Measurements from ENCODE around the gene ARHGAP6.

The ARHGAP6 gene

DNA sequence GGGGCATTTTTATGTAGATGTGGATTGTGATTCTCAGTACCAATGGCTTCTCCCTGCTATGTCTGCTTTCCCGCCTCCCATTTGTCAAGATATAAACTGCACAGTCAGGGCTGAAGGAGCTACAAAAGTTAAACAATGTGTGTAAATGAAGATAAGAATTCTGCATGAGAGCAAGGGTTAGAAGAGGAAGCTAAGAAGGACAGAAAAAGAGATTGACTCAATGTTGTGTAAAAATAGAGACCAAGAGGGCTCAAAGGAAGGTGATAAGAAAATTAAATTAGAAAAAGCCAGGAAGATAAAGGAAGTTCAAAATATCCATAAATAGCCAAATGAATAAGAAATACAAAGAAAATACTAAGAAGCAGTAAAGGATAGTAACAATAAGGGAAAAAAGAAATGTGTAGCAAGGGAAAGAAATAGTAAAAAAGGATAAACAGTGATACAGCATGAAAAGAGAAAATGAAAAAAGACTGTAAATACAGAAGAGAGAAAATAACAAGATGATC, 290.1 kb downstream of the ARHGAP6 start:
- no peak overlapping the region for H3K4me3 ChIP-seq (ENCODE audit: low read depth, low read length)
- TF ChIP-seq, protein P1, sequence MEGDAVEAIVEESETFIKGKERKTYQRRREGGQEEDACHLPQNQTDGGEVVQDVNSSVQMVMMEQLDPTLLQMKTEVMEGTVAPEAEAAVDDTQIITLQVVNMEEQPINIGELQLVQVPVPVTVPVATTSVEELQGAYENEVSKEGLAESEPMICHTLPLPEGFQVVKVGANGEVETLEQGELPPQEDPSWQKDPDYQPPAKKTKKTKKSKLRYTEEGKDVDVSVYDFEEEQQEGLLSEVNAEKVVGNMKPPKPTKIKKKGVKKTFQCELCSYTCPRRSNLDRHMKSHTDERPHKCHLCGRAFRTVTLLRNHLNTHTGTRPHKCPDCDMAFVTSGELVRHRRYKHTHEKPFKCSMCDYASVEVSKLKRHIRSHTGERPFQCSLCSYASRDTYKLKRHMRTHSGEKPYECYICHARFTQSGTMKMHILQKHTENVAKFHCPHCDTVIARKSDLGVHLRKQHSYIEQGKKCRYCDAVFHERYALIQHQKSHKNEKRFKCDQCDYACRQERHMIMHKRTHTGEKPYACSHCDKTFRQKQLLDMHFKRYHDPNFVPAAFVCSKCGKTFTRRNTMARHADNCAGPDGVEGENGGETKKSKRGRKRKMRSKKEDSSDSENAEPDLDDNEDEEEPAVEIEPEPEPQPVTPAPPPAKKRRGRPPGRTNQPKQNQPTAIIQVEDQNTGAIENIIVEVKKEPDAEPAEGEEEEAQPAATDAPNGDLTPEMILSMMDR (IDR thresholded peaks at IDR 0.05; ENCODE audit: borderline replicate concordance, insufficient read depth, low read depth, low read length), result no peak

DNA sequence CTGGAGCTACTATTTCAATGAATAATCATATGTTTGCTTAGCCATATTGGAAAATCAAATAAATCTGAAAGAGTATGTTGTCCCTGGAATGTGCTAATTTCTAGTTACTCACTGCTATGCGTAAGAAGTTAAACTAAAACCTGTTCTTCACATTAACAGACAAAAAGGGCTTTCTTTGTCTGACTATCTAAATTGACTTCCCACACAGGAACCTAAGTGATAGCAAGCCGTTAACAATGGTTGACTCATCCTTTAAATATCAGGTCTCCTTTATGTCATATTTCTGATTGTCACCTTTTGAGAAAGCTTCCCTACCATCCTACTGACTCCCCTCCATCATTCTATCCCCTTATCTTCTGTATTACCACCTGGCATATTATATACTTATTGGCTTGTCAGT, 291.1 kb downstream of the ARHGAP6 start:
- TF ChIP-seq, protein P1 (IDR thresholded peaks at IDR 0.05; ENCODE audit: borderline replicate concordance, insufficient read depth, low read depth, low read length), result no peak
- H3K4me3 ChIP-seq (ENCODE audit: low read depth, low read length), result no peak overlapping the region

DNA sequence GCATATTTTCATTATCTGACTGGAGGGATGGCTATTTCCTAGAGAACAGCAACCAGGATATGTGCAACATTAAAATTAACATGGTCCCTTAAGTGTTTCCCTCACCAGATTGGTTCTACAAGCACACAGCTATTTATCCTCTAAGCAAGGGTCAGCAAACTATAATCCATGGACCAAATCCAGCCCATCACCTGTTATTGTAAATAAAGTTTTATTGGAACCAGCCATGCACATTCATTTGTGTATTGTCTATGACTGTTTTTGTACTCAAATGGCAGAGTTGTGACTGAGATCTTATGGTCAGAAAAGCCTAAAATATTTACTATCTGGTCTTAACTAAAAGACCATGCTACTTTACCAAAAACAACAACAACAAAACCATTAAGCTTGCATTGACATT, 294.6 kb downstream of the ARHGAP6 start:
- no peak overlapping the region for H3K4me3 ChIP-seq (ENCODE audit: low read depth, low read length)
- TF ChIP-seq, protein P1 (IDR thresholded peaks at IDR 0.05; ENCODE audit: borderline replicate concordance, insufficient read depth, low read depth, low read length), result no peak

DNA sequence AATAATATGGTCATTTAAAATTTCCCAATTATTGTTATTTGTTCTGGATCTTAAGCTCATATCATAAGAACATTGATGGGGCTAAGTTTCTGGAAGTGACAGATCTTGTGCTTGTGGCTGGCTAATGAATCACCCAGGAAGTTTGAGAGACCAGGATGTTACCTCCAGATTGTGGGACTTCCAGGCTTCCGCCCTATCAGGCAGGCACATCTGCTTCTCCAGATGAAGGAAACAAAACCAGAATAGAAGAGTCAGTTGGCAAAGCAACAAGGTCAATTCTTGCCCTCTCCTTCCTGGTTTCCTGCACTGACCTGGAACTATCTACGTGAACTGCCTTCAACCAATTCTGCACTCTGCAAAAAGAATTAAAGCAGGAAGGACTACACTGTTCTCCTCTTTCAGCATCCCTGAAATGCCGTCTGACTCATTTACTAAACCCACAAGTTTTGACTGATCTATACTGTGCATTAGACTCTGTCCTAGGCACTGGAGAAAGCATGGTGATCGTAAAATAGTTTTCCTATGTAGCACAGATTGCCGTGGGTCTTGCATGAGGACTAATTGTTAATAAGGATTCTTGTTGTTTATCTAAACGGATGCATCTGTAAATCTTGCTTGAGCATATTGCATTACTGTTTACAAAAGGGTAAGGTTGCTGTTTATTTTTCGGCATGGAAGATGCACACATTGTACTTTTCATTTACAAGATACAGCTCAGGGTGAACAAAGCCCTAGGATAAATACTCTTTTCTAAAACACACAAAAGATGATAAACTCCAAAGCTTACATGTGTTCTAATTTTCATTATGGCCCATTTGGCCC, 297.9 kb downstream of the ARHGAP6 start:
- TF ChIP-seq, protein P1 (IDR thresholded peaks at IDR 0.05; ENCODE audit: borderline replicate concordance, insufficient read depth, low read depth, low read length), result no peak

DNA sequence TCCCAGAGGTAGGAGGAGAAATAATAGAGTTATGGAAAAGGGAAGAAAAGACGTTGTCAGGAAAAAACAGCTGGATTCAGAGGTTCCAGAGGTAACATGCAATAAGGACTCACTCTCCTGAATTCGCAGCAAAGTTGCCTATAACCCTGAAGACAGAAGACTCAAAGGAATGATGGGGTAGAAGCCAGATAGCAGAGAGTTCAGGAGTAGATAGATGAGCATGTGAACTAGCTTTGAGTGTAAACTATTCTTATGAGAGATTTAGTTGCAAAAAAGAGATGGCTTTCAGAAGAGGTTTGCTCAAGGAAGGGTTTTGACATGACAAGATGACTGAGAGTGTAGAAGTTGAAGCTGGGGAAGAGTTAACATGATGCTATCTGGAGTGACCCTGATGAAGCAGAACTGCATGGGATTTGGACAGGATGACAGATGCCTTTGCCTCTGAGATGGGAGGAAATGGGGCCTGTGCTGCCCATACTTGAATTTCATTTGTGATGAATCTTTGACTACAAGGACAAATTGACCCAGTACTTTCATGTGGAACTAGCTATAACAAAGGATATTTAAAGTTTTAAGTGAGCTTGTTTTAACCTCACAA, 298.6 kb downstream of the ARHGAP6 start:
- TF ChIP-seq, protein P1 (IDR thresholded peaks at IDR 0.05; ENCODE audit: borderline replicate concordance, insufficient read depth, low read depth, low read length), result no peak
- no peak overlapping the region for H3K4me3 ChIP-seq (ENCODE audit: low read depth, low read length)

More for the DNA sequence above, 297.9 kb downstream of the ARHGAP6 start:
- no peak overlapping the region for H3K4me3 ChIP-seq (ENCODE audit: low read depth, low read length)

DNA sequence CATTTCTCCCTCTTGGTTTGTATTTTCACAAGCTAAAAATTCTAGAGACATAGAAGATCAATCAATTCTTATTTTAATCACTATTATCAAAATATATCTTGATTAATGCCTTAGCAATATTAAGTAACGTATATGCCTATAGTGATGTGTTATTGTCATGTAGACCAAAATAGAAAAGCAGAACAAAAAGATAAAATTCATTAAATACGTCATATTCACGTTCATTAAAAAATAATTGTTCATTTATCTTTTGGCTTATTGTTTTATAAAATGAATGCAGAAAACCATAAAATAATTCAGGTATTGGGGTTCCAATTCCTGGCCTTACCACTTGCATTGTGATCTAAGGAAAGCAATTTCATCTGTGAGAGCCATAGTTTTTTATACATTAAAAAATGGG, 300.3 kb downstream of the ARHGAP6 start:
- H3K4me3 ChIP-seq (ENCODE audit: low read depth, low read length), result no peak overlapping the region
- TF ChIP-seq, protein P1 (IDR thresholded peaks at IDR 0.05; ENCODE audit: borderline replicate concordance, insufficient read depth, low read depth, low read length), result no peak

Data from GM12875 (cell line).